ENCODE data around the gene ZBTB4. TPM values are rescaled to one million over a fixed set of nuclear protein-coding genes. Genes with fewer than 3 reads are reported as not detected.

Gene ZBTB4
- total and polyA plus RNA-seq, 9 of the 15 experiments (the other 6 are each of a cell fraction or from before 2014, with no cell fraction given): 0.92 to 6.9 (median 3.3) TPM

- TF ChIP-seq KDM4B (IDR thresholded peaks at IDR 0.05; ENCODE audit: borderline replicate concordance in 2 of 2, low read depth in 1 of 2): peak in 1 of 2 experiments; percentile 63; a peak in 1 of 4 replicates
- TF ChIP-seq ZNF280B (CRISPR knock-in tag; IDR thresholded peaks at IDR 0.05): no peak
- TF ChIP-seq EGR1 (conservative IDR thresholded peaks at IDR 0.05): 0 out of 2 replicates have a peak, but pooled peaks have one; percentile 27
- peak; percentile 28; the same call in 1 of the 2 replicates for TF ChIP-seq CXXC5 (CRISPR knock-in tag; IDR thresholded peaks at IDR 0.05)
- TF ChIP-seq RCOR1 (IDR thresholded peaks at IDR 0.05; ENCODE audit: borderline replicate concordance in 1 of 2, low read depth in 2 of 2, low read length in 2 of 2): peak in 1 of 2 experiments; percentile 39; a peak in 1 of 4 replicates
- TF ChIP-seq NCOA1 (IDR thresholded peaks at IDR 0.05; ENCODE audit: low read depth): no peak
- no peak for TF ChIP-seq MED1 (CRISPR knock-in tag; IDR thresholded peaks at IDR 0.05; ENCODE audit: borderline replicate concordance)
- TF ChIP-seq HMGN3 (IDR thresholded peaks at IDR 0.05; ENCODE audit: borderline replicate concordance, extremely low read depth, insufficient read length, low read depth, low read length): peak; percentile 35
- peak in 1 of 2 experiments; percentile 20; a peak in 1 of 4 replicates for TF ChIP-seq MNT (conservative IDR thresholded peaks at IDR 0.05)
- TF ChIP-seq, protein P1, sequence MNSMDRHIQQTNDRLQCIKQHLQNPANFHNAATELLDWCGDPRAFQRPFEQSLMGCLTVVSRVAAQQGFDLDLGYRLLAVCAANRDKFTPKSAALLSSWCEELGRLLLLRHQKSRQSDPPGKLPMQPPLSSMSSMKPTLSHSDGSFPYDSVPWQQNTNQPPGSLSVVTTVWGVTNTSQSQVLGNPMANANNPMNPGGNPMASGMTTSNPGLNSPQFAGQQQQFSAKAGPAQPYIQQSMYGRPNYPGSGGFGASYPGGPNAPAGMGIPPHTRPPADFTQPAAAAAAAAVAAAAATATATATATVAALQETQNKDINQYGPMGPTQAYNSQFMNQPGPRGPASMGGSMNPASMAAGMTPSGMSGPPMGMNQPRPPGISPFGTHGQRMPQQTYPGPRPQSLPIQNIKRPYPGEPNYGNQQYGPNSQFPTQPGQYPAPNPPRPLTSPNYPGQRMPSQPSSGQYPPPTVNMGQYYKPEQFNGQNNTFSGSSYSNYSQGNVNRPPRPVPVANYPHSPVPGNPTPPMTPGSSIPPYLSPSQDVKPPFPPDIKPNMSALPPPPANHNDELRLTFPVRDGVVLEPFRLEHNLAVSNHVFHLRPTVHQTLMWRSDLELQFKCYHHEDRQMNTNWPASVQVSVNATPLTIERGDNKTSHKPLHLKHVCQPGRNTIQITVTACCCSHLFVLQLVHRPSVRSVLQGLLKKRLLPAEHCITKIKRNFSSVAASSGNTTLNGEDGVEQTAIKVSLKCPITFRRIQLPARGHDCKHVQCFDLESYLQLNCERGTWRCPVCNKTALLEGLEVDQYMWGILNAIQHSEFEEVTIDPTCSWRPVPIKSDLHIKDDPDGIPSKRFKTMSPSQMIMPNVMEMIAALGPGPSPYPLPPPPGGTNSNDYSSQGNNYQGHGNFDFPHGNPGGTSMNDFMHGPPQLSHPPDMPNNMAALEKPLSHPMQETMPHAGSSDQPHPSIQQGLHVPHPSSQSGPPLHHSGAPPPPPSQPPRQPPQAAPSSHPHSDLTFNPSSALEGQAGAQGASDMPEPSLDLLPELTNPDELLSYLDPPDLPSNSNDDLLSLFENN (IDR thresholded peaks at IDR 0.05; ENCODE audit: low read depth in 2 of 2, low read length in 2 of 2): peak in 1 of 2 experiments; percentile 52; a peak in 1 of 4 replicates
- TF ChIP-seq POLR2G (IDR thresholded peaks at IDR 0.05; ENCODE audit: low read depth, low read length): peak; percentile 72
- TF ChIP-seq KAT2B (IDR thresholded peaks at IDR 0.05; ENCODE audit: low read depth, low read length): no peak
- TF ChIP-seq, protein P2, sequence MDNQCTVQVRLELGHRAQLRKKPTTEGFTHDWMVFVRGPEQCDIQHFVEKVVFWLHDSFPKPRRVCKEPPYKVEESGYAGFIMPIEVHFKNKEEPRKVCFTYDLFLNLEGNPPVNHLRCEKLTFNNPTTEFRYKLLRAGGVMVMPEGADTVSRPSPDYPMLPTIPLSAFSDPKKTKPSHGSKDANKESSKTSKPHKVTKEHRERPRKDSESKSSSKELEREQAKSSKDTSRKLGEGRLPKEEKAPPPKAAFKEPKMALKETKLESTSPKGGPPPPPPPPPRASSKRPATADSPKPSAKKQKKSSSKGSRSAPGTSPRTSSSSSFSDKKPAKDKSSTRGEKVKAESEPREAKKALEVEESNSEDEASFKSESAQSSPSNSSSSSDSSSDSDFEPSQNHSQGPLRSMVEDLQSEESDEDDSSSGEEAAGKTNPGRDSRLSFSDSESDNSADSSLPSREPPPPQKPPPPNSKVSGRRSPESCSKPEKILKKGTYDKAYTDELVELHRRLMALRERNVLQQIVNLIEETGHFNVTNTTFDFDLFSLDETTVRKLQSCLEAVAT (IDR thresholded peaks at IDR 0.05): peak in 1 of 2 experiments; percentile 88; a peak in 2 of 4 replicates
- TF ChIP-seq, protein P3, sequence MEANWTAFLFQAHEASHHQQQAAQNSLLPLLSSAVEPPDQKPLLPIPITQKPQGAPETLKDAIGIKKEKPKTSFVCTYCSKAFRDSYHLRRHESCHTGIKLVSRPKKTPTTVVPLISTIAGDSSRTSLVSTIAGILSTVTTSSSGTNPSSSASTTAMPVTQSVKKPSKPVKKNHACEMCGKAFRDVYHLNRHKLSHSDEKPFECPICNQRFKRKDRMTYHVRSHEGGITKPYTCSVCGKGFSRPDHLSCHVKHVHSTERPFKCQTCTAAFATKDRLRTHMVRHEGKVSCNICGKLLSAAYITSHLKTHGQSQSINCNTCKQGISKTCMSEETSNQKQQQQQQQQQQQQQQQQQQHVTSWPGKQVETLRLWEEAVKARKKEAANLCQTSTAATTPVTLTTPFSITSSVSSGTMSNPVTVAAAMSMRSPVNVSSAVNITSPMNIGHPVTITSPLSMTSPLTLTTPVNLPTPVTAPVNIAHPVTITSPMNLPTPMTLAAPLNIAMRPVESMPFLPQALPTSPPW (CRISPR knock-in tag; IDR thresholded peaks at IDR 0.05): peak; percentile 85
- TF ChIP-seq HCFC1 (IDR thresholded peaks at IDR 0.05; ENCODE audit: low read depth, low read length): no peak
These were observed 34.5 kb downstream of the ZBTB4 start, which contains the start of gene CHRNB1 (continued) for GRCh38 chr17:7444682-7445618.
